ENCODE measurements around the gene XPC.

XPC gene

DNA sequence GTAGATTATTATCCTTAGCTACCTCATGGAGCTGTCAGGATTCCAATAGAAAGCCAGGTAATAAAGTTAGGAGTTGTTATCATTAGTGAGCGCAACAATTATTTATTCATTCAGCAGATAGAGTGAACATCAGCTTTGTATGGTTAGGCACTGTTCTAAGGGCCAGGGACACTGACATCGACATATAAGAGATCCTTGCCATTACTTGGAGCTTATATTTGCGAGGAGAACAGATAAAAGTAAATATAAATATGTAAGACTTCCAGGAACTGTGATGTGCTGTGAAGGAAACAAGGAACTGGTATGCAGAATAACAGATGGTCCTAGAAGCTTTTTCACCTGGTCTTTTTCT lies 689 bp upstream of the XPC start:
- Histone ChIP-seq H3K79me2 (ENCODE audit: low read length) (peaks cover 82% of the 10 kb centered on the region), H3K4me1 (ENCODE audit: low read length) (peaks cover 28% of the 10 kb centered on the region), H3K9ac (ENCODE audit: low read length) (peak overlapping the region; percentile 90), H3K4me2 (ENCODE audit: low read length) (peak overlapping the region; percentile 90), H2AFZ (ENCODE audit: low read depth, low read length) (peak overlapping the region; percentile 87), H4K20me1 (ENCODE audit: insufficient read depth, low read length) (peaks cover 11% of the 10 kb centered on the region; the same call in 1 of the 2 replicates), H3K4me3 (ENCODE audit: low read length) (peak overlapping the region; percentile 93), H3K27me3 (ENCODE audit: low read depth, low read length) (no peaks in the 10 kb centered on the region), H3K9me3 (ENCODE audit: insufficient read depth, low read length) (no peaks in the 10 kb centered on the region), H3K36me3 (replicated peaks; ENCODE audit: low read depth, low read length) (peaks cover 32% of the 10 kb centered on the region), H3K27ac (ENCODE audit: low read length) (peak overlapping the region; percentile 50)
- TF ChIP-seq, protein P1, sequence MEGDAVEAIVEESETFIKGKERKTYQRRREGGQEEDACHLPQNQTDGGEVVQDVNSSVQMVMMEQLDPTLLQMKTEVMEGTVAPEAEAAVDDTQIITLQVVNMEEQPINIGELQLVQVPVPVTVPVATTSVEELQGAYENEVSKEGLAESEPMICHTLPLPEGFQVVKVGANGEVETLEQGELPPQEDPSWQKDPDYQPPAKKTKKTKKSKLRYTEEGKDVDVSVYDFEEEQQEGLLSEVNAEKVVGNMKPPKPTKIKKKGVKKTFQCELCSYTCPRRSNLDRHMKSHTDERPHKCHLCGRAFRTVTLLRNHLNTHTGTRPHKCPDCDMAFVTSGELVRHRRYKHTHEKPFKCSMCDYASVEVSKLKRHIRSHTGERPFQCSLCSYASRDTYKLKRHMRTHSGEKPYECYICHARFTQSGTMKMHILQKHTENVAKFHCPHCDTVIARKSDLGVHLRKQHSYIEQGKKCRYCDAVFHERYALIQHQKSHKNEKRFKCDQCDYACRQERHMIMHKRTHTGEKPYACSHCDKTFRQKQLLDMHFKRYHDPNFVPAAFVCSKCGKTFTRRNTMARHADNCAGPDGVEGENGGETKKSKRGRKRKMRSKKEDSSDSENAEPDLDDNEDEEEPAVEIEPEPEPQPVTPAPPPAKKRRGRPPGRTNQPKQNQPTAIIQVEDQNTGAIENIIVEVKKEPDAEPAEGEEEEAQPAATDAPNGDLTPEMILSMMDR (IDR thresholded peaks at IDR 0.05; ENCODE audit: low read depth, low read length) = no peak
- TF ChIP-seq EZH2phosphoT487 (IDR thresholded peaks at IDR 0.05; ENCODE audit: low read depth) = no peak

DNA sequence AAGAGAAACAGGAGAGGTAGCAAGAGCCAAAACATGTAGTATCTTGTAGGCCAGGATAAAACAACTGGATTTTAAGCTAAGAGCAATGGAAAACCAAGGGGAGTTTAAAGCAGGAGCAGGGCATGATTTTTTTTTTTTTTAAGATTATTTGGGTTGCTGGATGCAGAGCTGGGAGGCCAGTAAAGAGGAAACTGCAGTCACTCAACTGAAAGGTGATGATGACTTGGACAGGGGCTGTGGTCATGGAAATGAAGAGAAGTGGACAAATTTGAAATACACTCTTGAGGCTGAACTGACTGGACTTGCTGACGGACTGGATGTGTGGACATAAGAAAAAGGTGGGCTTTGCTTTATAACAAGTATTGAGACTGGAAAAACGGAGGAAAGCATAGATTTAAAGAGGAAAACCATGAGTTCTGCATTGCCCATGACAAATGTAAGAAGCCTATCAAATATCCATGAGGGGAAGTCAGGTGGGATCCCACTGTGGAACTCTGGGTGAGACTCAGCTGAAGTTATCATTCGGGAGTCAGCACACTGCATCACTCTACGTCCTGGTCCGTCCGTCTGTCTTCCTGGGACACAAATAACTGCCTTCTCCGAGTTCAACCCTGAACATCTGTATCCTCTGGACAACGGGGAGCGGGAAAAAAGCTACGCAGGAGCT lies 688 bp downstream of the XPC start:
- TF ChIP-seq, protein P1 (IDR thresholded peaks at IDR 0.05; ENCODE audit: low read depth, low read length) = no peak
- TF ChIP-seq EZH2phosphoT487 (IDR thresholded peaks at IDR 0.05; ENCODE audit: low read depth) = no peak
- Histone ChIP-seq H3K4me2 (ENCODE audit: low read length) (peak overlapping the region; percentile 89), H4K20me1 (ENCODE audit: insufficient read depth, low read length) (peaks cover 18% of the 10 kb centered on the region), H3K9ac (ENCODE audit: low read length) (peak overlapping the region; percentile 90), H3K4me1 (ENCODE audit: low read length) (peaks cover 28% of the 10 kb centered on the region), H3K27me3 (ENCODE audit: low read depth, low read length) (no peaks in the 10 kb centered on the region), H3K79me2 (ENCODE audit: low read length) (peaks cover 83% of the 10 kb centered on the region), H3K27ac (ENCODE audit: low read length) (peak overlapping the region; percentile 40), H3K4me3 (ENCODE audit: low read length) (peak overlapping the region; percentile 93), H3K36me3 (replicated peaks; ENCODE audit: low read depth, low read length) (peaks cover 18% of the 10 kb centered on the region), H3K9me3 (ENCODE audit: insufficient read depth, low read length) (no peaks in the 10 kb centered on the region), H2AFZ (ENCODE audit: low read depth, low read length) (peak overlapping the region; percentile 59)

DNA sequence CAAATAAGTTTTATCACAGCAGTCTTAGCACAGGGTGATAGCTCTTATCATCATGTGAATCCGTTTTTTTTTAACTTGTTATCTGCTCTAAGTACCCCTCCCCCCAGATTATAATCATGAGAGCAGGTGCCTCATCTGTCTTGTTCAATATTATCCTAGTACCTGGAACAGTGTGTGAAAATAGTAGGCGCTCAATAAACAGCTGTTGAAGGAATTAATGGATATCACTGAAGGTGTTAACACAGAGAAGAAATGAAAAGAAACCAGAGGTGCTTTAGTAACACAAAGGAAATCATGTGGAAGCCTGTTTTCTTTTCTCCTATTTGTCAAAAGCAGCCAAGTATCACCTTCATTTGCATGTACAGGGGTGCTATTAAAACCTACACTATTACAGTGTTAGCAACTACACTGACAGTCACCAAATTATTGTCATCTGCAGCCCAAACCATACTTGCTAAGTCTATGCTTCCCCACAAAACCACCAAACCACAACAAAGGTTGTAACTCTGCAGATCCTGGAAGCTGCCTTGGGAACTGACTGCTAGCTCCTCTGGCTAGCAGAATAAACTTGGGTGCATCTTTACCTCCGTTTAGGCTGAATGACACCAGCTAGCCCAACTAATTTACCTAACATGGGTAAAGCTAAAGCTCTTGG lies 2.9 kb downstream of the XPC start:
- peak overlapping the region; percentile 1; the same call in 1 of the 2 replicates for H3K4me2 ChIP-seq (ENCODE audit: low read length)

DNA sequence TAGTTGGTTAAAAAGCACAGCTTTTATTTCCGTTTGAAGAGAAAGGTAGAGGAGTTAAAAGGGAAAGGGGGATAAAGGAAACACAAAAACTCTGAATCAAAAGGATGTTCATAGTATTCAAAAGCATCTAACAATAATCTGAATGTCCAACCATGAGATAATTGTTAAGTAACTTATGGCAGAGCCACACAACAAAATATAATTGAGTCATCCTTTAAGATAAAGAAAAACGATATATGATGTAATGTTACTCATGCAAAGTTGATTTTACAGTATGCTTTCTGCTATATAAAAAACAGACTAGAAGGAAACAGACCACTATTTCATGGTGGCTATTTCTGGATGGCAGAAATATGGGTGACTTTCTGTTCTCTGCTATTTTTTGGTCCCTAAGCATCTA lies 3.9 kb downstream of the XPC start:
- no peak overlapping the region for H3K9ac ChIP-seq (ENCODE audit: low read length)
- H3K27me3 ChIP-seq (ENCODE audit: low read depth, low read length) = no peaks in the 10 kb centered on the region
- no peak overlapping the region for H3K4me2 ChIP-seq (ENCODE audit: low read length)
- H3K27ac ChIP-seq (ENCODE audit: low read length) = no peak overlapping the region
- peaks cover 27% of the 10 kb centered on the region for H3K36me3 ChIP-seq (replicated peaks; ENCODE audit: low read depth, low read length)
- peaks cover 23% of the 10 kb centered on the region for H3K4me1 ChIP-seq (ENCODE audit: low read length)
- H2AFZ ChIP-seq (ENCODE audit: low read depth, low read length) = no peak overlapping the region
- peaks cover 59% of the 10 kb centered on the region for H3K79me2 ChIP-seq (ENCODE audit: low read length)
- H3K9me3 ChIP-seq (ENCODE audit: insufficient read depth, low read length) = no peaks in the 10 kb centered on the region
- no peak overlapping the region for H3K4me3 ChIP-seq (ENCODE audit: low read length)
- TF ChIP-seq, protein P1 (IDR thresholded peaks at IDR 0.05; ENCODE audit: low read depth, low read length) = no peak
- TF ChIP-seq EZH2phosphoT487 (IDR thresholded peaks at IDR 0.05; ENCODE audit: low read depth) = no peak
- peaks cover 18% of the 10 kb centered on the region for H4K20me1 ChIP-seq (ENCODE audit: insufficient read depth, low read length)

More for the DNA sequence above, 2.9 kb downstream of the XPC start:
- H3K9me3 ChIP-seq (ENCODE audit: insufficient read depth, low read length) = no peaks in the 10 kb centered on the region
- peaks cover 17% of the 10 kb centered on the region for H3K36me3 ChIP-seq (replicated peaks; ENCODE audit: low read depth, low read length)
- peaks cover 18% of the 10 kb centered on the region for H4K20me1 ChIP-seq (ENCODE audit: insufficient read depth, low read length)
- no peak overlapping the region for H3K27ac ChIP-seq (ENCODE audit: low read length)
- H3K9ac ChIP-seq (ENCODE audit: low read length) = no peak overlapping the region
- peaks cover 28% of the 10 kb centered on the region for H3K4me1 ChIP-seq (ENCODE audit: low read length)
- H3K79me2 ChIP-seq (ENCODE audit: low read length) = peaks cover 69% of the 10 kb centered on the region
- H2AFZ ChIP-seq (ENCODE audit: low read depth, low read length) = no peak overlapping the region
- H3K4me3 ChIP-seq (ENCODE audit: low read length) = no peak overlapping the region
- H3K27me3 ChIP-seq (ENCODE audit: low read depth, low read length) = no peaks in the 10 kb centered on the region
- TF ChIP-seq EZH2phosphoT487 (IDR thresholded peaks at IDR 0.05; ENCODE audit: low read depth) = no peak
- TF ChIP-seq, protein P1 (IDR thresholded peaks at IDR 0.05; ENCODE audit: low read depth, low read length) = no peak

Measured in OCI-LY3 (cell line).